Activated CD4-positive, CD25-positive, alpha-beta regulatory T cell treated with anti-CD3 and anti-CD28 coated beads, Interleukin-2, amount 50 U/mL, for 72 hours (primary cell): ENCODE measurements around the gene RIPOR3.
"Not testable (repeated sequence)": the region's sequence is repeated elsewhere in the genome, so short reads cannot be mapped to it uniquely, and the experiment has no call there.

Experiments
- DNase-seq: peaks from one replicate; pipeline ENCODE4 v3.0.0; 2021

Gene RIPOR3

DNA sequence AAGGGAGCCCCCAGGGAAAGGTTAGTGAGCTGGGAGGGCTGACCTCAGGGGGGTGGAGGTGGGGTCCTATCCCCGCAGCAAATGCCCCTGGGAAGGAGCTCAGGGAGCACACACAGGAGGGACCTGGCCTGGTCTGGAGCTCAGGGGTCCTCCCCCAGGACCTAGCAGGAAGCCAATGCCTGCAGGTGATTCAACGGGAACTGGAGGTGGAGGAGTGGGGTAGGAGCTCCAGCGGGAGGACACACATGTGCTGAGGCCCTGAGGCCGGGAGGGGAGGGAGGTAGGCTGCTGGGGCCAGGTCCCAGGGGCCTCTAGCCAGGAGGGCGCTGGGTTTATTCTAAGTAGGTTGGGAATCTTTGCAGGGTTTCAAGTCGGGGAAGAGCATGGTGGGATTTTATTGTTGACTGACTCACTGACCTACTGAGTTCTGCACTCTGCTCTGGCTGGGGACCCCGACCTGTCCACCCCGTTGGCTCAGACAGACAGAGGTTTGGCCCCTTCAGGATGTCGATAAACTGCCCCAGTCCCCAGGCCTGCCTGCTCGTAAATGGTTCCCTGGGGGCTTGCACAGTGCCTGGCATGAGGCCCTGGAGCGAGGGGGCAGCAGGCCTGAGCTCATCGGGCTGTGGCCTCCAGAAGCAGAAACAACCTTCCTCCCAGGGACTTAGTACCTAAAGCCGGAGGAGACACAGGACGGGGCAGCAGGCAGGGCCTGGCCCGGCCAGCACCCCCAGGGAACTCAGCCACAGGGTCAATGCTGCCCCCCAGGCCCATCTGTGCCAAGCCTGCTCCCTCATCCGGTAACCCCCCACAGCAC is 62.3 kb downstream of the RIPOR3 start:
- no peak for DNase-seq

DNA sequence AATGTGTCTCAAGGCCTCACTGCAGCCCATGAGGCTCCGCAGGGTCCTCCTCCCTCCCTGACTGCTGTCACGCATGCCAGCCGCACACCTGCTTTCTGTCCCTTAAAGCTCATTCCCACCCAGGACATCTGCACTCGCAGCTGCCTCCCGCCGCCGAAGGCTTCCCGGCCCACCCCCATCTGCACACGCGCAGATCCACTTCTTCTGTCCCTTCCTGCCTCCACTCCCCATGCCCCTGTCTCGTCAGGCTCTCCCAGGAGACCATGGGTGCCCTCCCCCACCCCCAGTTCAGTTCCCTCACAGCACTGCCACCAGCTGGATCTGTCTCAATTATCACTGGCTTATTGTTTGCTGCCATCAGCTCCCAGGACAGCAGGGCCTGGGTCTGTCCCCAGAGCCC is 63.0 kb downstream of the RIPOR3 start:
- no peak for DNase-seq

DNA sequence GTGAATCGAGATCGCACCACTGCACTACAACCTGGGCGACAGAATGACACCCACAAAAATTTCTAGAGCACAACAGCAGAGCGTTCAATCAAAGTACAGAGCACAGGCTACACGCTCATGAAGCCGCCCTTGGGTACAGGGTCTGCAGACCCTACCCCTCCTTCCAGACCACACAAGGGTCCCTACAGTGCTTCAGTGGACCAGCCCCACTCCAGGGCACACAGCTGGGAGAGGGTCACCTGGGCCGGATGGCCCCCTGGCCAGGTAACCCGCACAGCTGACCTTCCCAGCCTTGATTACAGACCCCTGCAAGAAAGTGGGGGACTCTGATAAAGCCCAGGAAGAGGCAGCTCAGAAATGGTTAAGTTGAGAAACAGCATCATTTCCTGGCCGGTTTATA is 63.6 kb downstream of the RIPOR3 start:
- no peak for DNase-seq

DNA sequence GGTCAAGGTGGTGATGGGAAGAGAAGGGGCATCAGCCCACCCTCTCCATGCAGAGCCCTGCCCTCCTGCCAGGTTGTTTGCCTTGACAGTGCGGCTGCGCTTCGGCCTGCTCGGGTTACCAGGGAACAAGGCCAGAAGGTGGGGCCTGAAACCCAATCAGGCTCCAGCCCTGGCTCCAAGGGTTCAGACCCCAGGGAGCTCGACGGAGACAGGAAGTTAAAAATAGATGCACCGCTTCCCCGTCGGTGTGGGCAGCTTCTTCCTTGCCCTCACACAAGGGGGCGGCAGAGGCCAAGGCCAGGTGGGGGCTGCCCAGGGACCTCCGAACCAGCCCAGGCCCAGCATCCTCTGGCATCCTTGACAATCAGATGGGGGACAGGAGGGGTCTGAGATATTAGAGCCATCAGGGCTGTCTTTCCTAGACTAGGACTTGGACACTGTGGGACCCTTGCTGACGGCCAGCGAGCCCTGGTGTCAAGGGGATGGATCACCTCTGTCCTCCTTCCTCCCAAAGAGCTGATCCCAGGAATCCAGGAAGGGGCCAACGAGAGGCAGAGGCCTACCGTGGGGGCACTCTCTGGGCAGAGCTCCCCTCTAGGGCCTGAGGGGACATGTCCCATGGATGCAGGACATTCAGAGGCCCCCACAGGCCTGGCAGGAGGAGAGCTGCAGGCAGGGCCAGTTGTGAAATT is 65.2 kb downstream of the RIPOR3 start:
- DNase-seq: no peak

DNA sequence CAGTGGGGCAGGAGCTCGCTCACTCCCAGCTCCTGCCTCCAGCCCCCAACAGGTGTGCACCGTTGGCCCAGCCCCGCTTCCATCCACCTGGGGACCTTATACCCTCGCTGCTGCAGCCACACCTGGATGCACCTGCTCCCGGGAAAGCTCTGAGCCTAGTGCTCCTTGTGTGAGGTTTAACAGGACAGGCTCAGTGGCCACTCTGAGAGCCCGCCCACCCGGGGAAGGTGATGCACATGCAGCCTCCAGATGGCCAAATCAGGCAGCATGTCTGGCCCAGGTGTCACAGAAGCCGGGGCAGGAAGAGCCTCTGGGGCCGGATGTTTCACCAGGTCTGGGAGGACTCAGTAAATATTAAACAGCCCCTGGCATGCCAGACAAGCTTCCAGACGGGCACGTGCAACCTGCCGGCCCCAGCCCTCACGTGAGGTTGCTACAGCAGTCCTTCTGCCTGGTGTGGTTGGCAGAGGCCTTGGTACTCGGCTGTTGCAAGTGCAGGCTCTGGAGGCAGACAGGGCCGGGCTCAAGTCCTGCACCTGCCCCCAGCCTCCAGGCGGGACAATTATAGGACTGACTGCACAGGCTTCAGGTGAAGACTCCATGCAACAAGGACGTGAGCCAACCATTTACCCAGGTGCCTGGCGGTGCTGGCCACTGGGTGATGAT is 66.9 kb downstream of the RIPOR3 start:
- no peak for DNase-seq

GRCh38 chr20:50621068-50621665 is 70.2 kb downstream of the RIPOR3 start:
- no peak for DNase-seq

DNA sequence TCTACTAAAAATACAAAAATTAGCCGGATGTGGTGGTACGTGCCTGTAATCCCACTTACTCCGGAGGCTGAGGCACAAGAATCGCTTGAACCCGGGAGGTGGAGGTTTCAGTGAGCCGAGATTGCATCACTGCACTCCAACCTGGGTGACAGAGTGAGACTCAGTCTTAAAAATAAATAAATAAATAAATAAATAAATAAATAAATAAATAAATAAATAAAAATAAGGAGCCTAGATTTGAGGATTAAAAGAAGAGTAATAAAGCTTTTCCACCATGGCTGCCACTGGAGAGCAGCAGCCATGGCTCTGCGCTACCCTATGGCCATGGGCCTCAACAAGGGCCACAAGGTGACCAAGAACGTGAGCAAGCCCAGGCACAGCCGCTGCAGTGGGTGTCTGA is 70.9 kb downstream of the RIPOR3 start:
- not testable (repeated sequence) for DNase-seq

DNA sequence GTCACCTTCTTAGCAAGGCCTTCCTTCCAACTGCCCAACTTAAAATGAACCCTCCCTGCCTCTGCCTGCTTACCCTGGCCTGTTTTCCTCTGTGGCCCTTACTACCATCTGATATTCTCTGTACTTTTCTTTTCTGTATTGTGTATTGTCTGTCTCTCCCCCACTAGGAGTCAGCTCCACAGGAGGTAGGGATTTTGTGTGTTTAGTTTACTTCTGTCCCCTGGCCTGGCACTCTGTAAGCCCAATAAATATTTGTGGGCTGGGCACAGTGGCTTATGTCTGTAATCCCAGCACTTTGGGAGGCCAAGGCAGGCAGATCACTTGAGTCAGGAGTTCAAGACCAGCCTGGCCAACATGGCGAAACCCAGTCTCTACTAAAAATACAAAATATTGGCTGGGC is 72.8 kb downstream of the RIPOR3 start:
- DNase-seq: no peak

DNA sequence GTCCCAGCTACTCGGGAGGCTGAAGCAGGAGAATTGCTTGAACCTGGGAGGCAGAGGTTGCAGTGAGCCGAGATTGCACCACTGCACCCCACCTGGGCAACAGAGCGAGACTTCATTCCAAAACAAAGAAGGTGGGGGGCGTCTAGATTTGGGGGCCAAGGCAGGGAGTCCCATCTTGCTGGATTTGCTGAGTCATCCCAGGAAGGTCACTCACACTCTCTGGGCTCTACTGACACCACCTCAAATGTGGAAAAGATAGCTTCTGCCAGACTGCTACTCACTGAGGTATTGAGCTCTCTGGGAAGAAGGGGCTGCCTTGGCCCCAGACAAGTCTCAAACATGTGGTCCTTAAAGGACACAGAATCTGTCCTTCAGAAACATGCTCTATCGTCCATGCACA is 74.3 kb downstream of the RIPOR3 start:
- DNase-seq: no peak

DNA sequence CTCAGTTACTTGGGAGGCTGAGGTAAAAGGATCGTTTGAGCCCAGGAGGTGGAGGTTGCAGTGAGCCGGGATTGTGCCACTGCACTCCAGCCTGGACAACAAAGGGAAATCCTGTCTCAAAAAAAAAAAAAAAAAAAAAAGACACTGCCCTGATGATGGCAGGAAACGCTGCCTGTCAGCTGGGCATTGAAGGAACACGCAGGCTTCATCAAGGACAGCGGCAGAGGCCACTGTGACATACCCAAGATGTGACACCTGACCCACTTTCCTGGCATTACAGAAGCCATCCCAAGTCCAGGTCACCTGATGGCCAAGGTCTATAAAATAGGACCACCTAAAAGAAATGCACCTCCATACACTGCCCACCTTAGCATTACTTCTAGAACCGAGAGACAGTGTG is 75.9 kb downstream of the RIPOR3 start:
- DNase-seq: no peak

DNA sequence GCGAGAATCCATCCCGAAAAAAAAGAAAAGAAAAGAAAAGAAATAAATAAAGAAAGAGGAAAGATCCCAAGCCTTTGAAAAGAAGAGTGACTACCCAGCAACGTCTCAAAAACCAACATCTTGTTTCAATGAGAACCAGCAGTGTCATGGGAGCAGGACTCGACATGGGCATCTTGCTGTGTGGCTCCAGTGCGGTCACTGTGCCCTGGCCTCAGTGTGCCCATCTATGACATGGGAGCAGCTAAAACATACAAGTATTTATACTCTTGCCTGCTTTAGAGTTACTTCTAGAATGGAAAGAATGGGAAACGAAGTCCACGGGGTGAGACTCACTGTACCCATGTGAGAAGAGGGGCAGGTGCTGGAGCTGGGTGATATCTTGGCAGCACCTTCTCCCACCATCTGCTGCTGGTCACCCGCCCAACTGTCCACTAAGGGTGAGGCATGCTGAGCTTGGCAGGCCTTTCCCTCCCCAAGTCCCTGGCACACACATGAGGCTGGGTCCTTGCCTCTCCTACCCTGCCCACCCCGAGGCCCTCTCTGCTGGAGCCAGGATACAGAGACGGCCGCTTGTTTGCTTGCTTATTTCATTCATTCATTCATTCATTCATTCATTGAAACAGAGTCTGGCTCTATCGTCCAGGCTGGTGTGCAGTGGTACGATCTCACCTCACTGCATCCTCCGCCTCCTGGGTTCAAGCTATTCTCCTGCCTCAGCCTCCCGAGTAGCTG is 77.7 kb downstream of the RIPOR3 start:
- no peak for DNase-seq

DNA sequence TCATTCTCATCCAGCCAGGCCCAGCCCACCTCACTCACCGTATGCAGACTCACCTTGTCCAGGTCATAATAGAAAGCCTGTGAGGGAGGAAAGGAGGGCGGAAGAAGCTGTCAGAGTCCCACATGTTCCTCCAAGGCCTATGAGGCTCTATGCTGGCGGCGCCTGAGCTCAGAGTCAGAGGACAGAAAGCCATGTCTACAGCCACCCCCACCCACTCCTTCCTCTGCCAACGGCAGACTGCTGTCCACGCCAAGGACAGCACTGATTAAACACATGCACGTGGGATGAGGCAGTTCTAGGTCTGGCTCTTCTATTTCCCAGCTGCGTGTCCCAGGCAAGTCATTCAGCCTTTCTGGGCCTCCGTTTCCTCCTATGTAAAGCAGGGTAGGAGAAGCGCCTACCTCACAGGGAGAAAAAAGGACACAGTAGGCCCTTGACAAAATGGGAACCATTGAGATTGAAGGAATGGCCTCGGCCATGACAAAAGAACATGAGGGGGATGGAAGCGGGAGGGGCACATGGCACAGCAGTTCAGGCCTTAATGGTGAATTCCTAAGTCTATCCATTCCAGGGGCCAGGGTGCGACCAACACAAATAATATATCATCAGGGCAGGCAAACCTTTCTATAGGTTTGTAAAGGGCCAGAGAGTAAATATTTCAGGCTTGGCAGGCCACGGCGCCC is 80.1 kb downstream of the RIPOR3 start:
- no peak for DNase-seq

DNA sequence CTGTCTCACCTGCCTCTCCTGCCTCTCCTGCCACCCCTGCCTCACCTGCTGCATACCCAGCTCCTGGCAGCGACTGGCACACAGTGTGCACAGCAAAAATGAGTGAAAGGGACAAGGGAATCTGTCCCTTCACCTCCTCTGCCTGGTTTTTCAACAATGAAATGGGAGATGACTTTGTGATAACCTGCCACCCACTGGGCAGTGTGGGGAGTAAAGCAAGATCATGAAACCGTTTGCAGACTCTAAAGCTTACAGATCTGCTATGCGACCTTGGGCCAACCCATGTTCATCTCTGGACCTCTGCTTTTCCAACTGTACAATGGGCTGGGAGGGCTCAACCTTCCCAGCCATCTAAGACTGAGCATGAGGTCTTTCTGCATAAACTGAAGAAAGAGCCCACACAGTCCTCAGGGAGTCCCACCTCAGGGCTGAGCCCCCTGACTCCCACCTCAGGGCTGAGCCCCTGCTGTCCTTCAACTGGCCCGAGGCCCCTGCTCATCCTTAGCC is 81.1 kb downstream of the RIPOR3 start:
- no peak for DNase-seq

DNA sequence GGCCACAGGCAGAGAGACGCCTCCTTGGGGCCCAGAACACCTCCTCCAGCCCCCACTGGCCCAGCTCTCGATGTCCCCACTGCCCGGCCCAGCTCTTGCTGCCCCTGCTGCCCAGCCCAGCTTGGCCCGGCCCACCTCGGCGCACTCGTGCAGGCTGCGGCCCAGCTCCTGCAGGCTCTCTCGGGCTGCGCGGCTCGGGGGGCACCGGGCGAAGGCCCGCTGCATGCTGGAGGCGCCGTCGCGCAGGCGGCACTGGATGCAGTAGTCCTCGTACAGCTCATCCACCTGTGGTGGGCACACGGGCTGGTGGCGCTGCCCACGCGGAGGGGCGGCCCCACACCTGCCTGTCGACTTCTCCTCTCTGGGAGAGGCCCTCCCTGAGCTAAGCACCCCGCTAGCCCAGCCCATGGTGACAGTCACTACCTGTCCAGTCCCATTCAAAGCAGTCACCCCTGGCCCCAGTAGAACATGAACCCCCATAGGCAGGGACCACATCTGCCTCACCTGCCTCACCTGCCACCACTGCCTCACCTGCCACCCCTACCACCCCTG is 81.8 kb downstream of the RIPOR3 start:
- DNase-seq: no peak

DNA sequence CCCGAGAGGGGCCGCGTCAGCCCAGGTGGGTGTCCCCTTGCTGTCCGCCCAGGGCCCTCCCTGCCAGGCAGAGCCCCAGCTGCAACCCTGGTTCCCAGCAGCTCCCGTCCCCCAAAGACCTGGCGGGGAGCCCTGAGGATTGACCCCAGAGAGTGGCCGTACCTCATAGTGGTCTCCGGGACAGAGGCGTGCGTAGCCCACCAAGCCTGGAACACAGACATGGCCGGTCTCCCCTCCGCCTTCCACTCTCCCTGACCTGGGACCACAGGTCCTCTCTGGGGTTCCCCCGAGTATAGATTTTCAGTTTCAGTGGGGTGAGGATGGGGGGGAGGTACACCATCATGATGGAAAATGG is 82.6 kb downstream of the RIPOR3 start:
- DNase-seq: no peak

GRCh38 chr20:50607850-50608749 is 83.2 kb downstream of the RIPOR3 start:
- no peak for DNase-seq

DNA sequence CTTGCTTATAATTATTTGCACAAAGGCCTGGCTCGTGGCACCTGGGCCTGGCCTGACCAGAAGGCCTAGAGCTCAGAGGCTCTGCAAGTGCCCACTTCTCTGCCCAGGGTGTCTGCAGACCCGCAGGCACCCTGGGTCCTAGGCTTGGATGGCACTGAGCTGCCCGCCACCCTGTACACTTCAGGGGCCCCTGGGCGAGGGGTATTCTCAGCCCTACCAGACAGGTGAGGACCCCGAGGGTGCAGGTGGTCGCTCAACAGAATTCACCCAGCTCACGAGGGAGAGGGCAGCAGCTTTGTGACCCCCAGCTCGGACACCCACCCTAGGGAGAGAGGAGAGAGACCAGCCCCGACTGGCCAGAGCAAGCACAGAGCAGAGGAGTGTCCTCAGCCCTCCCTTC is 83.9 kb downstream of the RIPOR3 start:
- DNase-seq: no peak

- DNase-seq: no peak
Observed at GRCh38 chr20:50605136-50605535, 86.2 kb downstream of the RIPOR3 start.

DNA sequence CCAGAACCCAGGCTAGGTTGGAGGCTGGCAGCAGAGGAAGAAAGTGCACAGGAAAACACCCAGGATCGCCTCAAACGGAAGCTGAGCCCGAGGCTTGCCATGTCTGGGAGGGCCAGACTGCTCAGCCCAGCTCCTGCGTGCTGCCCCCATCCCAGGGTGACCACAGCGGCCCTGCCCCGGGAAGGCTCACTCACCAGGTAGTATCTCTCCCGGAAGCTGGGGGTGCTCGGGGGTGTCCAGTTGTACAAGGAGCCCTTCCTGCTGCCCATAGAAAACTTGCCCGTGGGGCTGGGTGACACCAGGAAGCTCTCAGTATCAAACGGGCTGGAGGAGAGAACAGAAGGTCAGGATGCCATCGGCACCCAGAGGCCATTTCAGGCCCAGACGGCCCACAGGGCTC is 86.9 kb downstream of the RIPOR3 start:
- no peak for DNase-seq

DNA sequence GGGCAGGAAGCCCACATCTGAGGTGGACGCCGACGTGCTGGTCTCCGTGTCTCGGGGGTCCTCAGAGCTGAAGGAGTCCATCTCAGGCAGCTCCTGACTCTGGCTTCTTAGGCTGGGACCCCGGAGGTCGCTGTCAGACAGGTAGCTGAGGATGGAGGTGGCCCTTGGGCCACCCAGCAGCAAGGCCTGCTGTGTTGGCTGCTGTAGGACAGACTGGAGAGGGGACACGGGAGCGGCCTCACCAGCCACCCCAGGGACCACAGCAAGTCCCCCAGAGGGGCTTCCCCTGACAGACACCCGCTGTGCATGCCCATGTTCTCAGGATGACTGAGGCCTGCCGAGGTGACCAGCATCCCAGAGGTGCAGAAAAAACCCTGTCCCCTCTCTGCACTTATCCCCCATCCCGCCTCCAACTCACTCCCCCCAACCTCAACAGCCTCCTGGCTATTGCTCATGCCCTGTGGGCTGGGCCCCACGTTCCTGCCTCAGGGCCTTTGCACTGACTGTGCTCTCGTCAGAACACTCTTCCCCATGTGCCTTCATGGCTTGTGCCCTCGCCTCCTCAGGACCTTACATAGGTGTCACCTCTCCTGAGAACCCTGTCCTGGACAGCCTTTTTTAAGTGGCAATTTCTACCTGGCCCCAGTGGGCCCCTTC is 88.8 kb downstream of the RIPOR3 start:
- no peak for DNase-seq
